Bone marrow (tissue), 2 donors: ENCODE measurements around the gene PCIF1.

ENCODE experiments used
- DNase-seq, 2 donors: peaks; one replicate each; lab custom pipeline; 2025; lab: John Stamatoyannopoulos, UW

Gene PCIF1

DNA sequence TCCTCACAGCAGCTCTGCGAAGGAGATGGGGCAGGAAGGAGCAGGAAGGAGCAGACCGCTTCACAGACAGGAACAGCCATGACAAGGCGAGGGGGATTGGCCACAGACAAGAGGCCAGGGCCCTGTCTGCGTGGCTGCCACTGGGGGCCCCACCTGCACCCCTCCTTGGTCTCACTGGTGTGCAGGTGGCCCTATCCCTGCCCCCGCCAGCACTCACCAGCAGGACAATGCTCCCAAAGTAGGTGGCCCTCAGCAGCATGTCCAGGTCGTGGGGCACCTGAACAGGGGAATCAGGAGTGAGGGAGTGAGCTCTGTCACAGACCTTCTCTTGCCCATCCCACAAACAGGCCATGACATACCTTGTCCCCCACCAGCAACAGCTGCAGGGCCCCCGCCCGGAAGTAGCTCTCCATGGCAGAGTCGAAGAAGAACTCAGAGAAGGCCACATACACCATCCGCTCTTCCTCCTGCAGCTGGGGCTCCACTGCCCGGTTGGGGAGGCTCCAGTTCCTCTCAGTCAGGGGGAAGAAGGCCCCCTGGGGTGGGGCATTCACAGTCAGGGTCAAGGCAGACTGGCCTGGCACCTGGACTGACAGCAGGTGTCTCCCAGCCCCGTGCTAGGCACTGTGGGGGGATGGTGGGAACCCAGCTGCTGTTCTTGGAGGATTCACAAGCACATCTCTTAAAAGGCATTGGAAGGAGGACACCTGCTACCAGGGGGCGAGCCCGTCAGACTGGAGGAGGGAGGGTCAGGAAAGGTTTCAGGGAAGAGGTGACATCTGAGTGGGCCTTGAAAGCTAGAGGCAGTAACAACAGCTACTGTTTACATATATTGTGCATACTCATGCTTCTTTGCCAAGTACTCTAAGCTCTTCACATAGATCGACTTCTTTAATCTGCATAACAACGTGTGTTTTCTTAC lies 29.6 kb upstream of the PCIF1 start:
- no peak for DNase-seq

GRCh38 chr20:45905505-45906079 lies 28.9 kb upstream of the PCIF1 start:
- no peak for DNase-seq

DNA sequence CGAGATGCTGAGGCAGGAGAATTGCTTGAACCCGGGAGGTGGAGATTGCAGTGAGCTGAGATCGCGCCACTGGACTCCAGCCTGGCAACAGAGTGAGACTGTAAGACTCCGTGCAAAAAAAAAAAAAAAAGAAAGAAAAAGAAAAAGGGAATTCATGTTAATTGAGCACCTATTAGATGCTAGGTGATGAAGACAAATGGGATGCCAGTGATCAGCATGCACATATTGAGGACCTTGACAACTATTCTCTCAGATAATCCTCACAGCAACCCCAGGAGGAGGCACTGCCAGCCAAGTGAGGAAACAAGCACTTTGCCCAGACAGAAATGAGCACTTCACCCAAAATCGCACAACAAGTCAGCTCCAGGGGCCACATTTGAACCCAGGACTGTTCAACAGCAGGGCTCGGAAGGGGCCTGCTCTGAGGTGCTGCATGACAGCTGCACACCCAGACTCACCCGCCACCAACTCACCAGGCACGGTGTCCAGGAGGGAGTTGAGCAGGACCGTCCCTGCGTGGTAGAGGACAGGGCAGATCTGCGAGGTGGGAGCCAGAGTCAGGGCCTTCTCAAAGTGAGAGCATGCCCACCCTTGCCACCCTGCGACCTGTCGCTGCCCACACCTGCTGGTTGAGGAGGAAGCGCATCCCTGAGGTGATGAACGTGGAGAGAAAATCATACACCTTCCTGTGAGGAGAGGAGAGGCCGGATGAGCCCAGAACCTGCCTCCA lies 27.1 kb upstream of the PCIF1 start:
- no peak for DNase-seq

DNA sequence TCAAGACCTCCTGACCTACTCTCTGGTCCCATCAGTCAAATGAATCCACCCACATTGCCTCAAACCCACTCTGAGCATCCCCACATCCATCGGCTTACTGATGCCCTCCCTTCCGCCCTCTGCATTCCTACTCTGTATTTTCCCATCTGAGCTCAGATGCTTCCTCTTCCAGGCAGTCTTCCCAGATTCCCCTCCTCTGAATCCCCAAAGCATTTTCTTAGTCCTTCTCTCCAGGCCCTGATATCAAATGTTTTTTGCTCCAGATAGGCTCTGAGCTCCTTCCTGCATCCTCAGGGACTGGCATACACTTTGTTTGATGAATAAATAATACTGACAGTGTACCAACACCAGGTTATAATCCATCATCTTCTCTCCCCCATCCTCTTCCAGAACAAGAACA lies 26.4 kb upstream of the PCIF1 start:
- DNase-seq: no peak

DNA sequence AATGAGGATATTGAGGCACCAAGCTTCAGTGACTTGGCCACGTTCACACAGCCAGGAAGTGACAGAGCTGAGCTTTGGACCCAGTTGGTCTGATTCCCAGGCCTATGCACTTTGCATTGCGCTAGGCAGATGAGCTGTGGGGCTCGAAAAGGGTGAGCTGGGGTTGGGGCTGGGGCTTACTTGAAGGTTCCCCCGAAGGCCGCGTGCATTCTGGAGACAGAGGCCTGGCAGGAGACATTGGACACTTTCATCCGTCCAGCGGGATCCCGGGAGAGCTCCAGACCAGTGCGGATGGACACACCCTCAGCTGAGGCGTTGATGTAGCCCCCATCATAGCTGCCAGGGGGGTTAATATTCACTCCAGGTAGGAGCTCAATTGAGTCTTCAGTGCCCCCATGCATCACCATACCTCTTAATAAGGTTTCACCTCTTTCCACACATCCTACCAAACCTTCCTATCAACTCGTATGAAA lies 25.1 kb upstream of the PCIF1 start:
- DNase-seq: no peak

GRCh38 chr20:45909817-45910669 lies 24.4 kb upstream of the PCIF1 start:
- DNase-seq: no peak

DNA sequence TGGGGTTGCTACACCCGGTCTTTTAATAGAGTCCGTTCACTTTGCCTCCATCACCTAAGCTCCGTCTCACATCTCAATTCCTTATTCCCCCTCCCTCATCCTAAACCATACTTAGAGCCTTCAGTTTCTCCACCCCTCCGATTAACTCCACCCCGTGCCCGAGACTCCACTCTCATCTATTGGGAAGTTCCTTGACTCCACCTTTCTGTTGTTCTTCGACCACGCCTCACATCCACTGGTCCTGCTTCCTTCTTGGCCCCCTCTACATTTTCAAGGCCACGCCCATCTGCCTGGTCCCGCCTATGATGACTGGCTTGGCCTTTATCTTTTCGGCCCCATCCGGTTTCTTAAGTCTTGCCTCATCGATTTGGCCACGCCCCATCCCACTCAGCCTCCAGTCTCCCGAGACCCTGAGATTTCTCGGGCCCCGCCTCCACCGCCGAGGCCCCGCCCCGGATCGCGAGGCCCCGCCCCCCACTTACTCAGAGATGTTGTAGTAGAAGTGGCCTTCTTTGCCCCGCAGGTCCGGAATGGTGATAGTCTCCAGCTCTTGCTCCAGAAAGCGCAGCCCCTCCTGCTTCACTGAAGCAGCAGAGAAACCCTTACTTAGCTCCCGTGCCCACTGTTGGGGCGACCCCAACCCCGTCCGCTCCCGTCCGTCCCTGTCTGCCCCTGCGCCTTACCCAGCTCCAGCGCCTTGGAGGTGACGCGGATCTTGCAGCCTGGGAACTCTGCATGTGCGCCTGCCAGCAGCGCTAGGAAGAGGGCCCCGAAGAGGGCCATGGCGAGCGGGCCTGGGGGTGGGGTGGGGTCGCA lies 23.6 kb upstream of the PCIF1 start:
- DNase-seq: peak; percentile 97 to 99

GRCh38 chr20:45911486-45912343 lies 22.8 kb upstream of the PCIF1 start, which contains the start of gene PLTP:
PLTP (minus strand) TSS chr20:45912155; CDS start chr20:45911452, 703 bp downstream.
- DNase-seq: no peak

GRCh38 chr20:45912344-45912682 lies 22.2 kb upstream of the PCIF1 start:
- DNase-seq: no peak

DNA sequence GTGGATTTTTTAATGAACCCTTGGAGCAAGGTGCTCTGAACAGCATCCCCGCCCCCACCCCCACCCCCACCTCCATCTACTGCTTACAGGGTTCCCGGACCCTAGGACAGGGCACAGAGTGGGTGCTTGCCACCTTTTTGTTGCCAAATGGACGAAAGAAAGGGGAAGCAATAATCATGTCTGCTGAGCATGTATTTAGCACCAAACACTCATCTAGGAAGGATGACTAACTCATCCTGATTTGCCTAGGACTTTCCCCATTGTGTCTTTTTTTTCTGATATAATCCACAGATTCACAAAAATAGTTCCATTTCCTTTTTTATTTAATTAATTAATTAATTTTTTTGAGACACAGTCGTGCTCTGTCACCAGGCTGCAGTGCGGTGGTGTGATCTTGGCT lies 21.4 kb upstream of the PCIF1 start:
- no peak for DNase-seq

GRCh38 chr20:45917790-45918141 lies 16.7 kb upstream of the PCIF1 start:
- DNase-seq: no peak

DNA sequence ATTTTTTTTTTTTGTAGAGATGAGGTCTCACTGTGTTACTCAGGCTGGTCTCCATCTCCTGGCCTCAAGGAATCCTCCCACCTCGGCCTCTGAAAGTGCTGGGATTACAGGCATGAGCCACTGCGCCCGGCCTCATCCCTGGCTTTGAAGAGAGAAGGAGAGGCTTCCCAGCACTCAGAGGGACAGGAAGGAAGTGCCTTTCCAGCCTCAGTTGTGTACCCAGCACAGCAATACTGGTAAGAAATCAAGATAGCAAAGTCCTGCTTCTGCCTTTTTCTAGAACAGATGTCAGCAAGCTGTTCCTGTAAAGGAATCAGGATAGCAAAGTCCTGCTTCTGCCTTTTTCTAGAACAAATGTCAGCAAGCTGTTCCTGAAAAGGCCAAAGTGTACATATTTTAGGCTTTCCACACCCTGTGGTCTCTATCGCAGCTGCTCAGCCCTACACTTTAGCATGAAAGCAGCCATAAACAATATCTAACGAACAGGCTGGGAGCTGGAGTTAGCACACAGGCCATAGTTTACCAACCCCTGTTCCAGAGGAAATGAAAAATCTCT lies 16.2 kb upstream of the PCIF1 start:
- no peak for DNase-seq

DNA sequence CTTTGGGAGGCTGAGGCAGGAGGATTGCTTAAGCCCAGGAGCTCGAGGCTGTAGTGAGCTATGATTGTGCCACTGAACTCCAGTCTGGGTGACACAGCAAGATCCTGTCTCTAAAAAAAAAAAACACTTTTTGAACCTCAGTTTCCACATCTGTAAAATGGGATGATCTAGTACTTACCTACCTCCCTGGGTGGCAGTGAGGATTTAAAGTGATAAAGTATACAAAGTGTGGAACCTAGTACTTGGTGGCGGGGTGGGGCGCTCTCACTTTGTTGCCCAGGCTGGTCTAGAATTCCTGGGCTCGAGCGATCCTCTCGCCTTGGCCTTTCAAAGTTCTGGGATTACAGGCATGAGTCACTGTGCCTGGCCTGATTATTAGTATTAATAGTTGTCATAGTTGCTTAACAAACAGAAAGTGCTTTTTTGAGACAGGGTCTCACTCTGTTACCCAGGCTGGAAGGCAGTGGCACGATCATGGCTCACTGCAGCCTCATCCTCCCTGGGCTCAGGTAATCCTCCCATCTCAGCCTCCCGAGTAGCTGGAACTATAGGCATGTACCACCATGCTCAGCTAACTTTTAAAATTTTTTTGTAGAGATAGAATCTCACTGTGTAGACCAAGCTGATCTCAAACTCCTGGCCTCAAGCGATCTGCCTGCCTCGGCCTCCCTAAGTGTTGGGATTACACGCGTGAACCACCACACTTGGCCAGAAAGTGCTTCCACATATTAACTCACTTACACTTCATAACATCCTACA lies 15.5 kb upstream of the PCIF1 start:
- no peak for DNase-seq

DNA sequence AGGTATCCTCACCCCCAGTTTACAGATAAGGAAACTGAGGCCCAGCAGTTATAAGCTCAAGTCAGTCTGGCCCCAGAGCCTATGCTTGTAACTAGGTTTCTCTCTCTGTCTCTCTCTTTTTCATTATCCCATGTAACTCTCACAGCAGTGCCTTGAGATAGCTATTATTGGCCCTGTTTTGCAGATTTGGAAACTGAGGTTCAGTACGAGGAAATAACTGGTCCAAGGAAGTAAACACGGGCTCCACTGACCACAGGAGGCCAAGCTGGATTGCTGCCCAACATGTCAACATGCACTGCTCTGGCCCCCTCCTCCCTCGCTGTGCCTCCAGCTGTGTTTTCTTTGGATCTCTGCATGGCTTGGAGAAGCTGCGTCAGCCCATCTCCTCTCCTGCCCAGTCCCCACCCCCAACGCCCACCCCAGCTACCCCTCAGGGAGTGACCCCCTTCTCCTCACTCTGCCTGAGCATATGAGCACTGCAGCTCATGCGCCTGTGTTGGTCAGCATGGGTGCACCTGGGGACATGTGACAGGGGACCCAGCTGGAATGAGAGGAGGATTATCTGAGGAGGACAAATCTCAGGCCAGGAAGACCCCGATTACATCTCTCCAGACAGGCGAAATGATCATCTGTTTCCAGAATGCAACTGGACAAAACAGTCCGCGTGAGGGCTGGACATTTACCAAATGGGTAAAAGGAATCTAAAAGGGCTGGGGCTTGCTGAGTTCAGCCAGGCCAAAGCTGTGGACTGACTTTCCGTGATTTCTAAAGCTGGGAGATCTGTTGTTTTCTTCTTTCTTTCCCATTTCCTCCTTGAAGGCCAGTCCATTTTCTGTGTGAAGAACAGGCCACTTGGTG lies 14.7 kb upstream of the PCIF1 start:
- no peak for DNase-seq

GRCh38 chr20:45920462-45921336 lies 13.8 kb upstream of the PCIF1 start:
- no peak for DNase-seq

DNA sequence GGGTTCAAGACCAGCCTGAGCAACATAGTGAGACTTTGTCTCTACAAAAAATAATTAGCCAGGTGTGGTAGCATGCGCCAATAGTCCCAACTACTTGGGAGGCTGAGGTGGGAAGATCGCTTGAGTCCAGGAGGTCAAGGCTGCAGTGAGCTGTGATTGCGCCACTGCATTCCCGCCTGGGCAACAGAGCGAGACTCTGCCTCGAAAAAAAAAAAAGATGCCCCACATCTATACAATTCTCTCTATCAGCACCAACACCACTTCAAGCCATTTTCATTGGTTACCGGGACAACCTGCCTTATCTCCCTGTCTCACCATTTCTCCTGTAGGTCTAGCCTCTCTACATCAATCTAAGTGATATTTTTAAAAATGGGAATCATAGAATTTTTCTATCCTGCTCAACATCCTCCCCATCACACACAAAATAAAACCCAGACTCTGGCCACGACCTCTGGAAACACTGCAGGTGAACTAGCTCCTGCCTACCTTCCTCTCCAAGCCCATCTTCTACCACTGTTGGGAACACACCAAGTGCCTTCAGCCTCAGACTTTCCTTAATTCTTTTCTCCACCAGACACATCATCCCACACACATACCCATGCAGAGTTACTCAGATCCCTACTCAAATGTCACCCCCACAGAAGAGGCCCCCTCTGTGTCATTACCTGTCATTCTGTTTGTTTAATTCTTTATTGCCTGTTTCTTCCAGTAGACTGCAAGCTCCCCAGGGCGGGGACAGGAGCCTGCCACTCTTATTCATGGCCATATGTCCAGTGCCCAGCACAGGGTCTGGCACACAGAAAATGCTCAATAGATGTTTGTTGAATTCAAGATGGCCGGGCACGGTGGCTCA lies 12.9 kb upstream of the PCIF1 start:
- no peak for DNase-seq
